ENCODE data around the gene FILIP1L.

FILIP1L gene

DNA sequence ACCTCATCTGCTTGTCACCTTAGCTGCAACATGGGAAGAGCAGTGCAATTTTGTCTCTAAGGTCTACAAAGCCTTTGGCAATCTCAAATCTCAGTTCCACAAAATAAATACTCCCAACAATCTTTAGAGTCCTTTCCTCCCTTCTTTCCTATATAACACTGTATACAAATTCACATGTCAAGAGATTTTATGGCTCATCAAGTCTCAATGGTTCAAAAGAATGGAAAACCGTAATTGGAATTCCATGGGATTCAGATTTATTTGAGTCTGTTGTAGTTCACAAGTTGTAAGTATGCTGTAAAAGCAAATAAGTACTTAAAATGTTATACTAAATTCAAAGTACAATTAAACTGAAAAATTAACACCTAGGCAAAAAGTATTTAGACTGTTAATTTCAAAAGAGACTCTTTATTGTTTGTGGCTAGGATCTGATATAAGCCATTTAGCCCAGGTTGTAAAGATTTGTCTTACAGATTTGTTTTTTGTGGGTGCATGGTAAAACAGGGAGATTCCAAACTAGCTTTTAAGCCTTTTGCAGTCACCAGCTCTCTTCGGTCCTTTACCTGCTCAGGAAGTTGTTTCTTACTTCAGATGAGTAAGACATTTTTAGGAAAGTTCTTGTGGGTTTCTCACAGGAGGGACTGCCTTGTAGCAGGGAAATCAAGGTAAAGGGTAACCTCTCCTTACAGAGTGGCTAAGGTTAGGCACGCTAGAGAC, 246.5 kb downstream of the FILIP1L start:
- TF ChIP-seq, protein P1, sequence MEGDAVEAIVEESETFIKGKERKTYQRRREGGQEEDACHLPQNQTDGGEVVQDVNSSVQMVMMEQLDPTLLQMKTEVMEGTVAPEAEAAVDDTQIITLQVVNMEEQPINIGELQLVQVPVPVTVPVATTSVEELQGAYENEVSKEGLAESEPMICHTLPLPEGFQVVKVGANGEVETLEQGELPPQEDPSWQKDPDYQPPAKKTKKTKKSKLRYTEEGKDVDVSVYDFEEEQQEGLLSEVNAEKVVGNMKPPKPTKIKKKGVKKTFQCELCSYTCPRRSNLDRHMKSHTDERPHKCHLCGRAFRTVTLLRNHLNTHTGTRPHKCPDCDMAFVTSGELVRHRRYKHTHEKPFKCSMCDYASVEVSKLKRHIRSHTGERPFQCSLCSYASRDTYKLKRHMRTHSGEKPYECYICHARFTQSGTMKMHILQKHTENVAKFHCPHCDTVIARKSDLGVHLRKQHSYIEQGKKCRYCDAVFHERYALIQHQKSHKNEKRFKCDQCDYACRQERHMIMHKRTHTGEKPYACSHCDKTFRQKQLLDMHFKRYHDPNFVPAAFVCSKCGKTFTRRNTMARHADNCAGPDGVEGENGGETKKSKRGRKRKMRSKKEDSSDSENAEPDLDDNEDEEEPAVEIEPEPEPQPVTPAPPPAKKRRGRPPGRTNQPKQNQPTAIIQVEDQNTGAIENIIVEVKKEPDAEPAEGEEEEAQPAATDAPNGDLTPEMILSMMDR (IDR thresholded peaks at IDR 0.05; ENCODE audit: low read depth, low read length), result no peak
- H3K9me3 ChIP-seq, result no peaks in the 10 kb centered on the region
- DNase-seq, result no peak
- no peaks in the 10 kb centered on the region for H3K27me3 ChIP-seq
- H3K4me3 ChIP-seq (ENCODE audit: low read depth, low read length), result no peak overlapping the region
- no peaks in the 10 kb centered on the region; the same call in 1 of the 2 replicates for H3K36me3 ChIP-seq
- H3K4me1 ChIP-seq, result peaks cover 14% of the 10 kb centered on the region

DNA sequence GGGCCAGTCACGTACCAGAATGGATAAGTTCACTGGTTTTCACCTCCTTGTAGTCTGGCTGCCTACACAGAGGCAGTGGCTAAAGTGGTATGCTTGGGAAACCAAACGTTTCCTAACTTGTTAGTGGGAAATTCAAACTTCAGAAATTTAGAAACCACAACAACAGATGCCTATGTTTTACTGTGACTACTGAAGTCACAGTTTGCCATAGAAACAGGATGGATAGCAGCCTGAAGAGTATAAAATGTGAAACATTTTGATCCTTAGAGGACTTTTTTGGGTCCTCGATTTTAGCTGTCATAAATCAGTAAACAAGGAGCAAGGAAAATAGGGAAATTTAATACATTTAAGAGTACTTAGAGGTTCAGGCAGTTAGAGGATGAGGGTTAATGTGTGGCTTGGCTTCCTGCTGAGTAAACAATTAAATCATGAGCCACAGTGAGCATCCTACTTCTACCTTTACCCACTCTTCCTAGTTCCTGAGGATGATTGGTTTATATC, 248.0 kb downstream of the FILIP1L start:
- Histone ChIP-seq H3K9me3 (no peaks in the 10 kb centered on the region), H3K4me1 (peaks cover 14% of the 10 kb centered on the region; the same call in 1 of the 2 replicates), H3K36me3 (no peaks in the 10 kb centered on the region; the same call in 1 of the 2 replicates), H3K4me3 (ENCODE audit: low read depth, low read length) (no peak overlapping the region), H3K27me3 (no peaks in the 10 kb centered on the region)
- no peak for DNase-seq
- TF ChIP-seq, protein P1 (IDR thresholded peaks at IDR 0.05; ENCODE audit: low read depth, low read length), result no peak

DNA sequence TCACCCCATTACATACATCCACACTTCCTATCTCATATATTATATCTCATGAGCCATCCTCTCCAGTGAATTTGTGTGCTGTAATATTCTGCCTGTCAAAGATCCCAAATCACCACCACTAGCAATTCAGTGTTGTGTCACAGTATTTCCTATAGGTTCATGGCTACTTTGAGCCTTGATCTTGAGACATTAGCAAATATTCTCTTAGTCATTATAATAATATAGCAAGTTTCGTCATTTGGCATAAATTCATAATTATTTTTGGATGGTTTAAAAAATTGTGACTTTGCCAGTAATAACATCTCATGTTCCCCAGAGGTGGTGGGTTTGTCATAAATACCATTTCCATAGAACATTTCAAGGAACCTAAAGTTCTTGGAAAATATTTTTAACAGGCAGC, 249.0 kb downstream of the FILIP1L start:
- TF ChIP-seq, protein P1 (IDR thresholded peaks at IDR 0.05; ENCODE audit: low read depth, low read length), result no peak
- no peak overlapping the region for H3K4me3 ChIP-seq (ENCODE audit: low read depth, low read length)
- no peaks in the 10 kb centered on the region for H3K9me3 ChIP-seq
- no peak for DNase-seq
- H3K4me1 ChIP-seq, result peaks cover 14% of the 10 kb centered on the region; the same call in 1 of the 2 replicates
- no peaks in the 10 kb centered on the region for H3K27me3 ChIP-seq
- no peaks in the 10 kb centered on the region; the same call in 1 of the 2 replicates for H3K36me3 ChIP-seq

DNA sequence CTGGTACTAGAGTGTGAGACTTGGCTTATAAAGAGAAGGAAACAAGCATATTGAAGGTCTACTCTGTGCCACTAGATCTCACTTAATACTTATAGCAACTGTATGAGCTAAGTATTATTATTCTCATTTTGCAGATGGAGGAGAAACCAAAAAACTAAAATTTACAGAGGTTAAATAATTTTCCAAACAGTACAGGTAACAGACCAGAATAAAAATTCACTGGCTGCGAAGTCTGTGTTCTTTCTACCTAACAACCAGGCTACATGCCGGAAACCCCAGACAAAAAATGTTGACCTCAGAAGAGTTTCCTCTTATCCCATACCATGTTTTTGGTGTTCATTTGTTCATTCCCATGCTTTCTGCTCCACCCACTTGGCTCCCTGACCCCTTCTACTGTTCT, 250.0 kb downstream of the FILIP1L start:
- no peak overlapping the region for H3K4me3 ChIP-seq (ENCODE audit: low read depth, low read length)
- H3K9me3 ChIP-seq, result no peaks in the 10 kb centered on the region
- no peak for DNase-seq
- H3K27me3 ChIP-seq, result no peaks in the 10 kb centered on the region
- no peaks in the 10 kb centered on the region; the same call in 1 of the 2 replicates for H3K36me3 ChIP-seq
- TF ChIP-seq, protein P1 (IDR thresholded peaks at IDR 0.05; ENCODE audit: low read depth, low read length), result no peak
- peaks cover 13% of the 10 kb centered on the region; the same call in 1 of the 2 replicates for H3K4me1 ChIP-seq

DNA sequence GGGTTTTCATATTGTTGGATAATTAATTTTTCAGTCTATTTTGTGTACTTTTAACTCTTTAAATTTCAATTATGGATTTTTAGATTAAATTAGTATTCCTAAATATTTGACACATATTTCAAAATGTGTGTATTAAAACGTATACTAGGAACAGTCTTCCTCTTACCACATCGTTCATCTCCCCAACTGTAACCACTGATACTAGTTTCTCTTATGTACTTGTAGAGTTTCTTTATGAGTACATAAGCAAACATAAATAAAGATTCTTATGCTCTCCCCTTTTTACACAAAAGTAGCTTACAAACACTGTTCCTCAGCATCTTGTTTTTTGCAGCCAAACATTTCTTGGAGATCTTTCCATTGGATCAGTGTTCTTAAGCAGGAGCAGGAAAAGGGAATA, 250.7 kb downstream of the FILIP1L start:
- no peak for DNase-seq
- TF ChIP-seq, protein P1 (IDR thresholded peaks at IDR 0.05; ENCODE audit: low read depth, low read length), result no peak
- Histone ChIP-seq H3K9me3 (no peaks in the 10 kb centered on the region), H3K27me3 (no peaks in the 10 kb centered on the region), H3K36me3 (no peaks in the 10 kb centered on the region; the same call in 1 of the 2 replicates), H3K4me3 (ENCODE audit: low read depth, low read length) (no peak overlapping the region), H3K4me1 (peaks cover 8% of the 10 kb centered on the region; the same call in 1 of the 2 replicates)

DNA sequence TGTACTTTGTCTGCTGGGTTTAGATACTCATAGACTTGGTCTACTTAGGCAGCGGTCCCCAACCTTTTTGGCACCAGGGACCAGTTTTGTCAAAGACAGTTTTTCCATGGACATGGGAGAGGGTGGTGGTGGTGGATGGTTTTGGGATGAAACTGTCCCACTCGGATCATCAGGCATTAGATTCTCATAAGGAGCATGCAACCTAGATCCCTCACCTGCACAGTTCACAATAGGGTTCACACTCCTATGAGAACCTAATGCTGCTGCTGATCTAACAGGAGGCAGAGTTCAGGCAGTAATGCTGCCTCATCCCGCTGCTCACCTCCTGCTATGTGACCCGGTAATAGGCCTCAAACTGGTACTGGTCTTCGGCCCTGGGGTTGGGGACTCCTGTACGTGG, 251.3 kb downstream of the FILIP1L start:
- no peak overlapping the region for H3K4me3 ChIP-seq (ENCODE audit: low read depth, low read length)
- H3K27me3 ChIP-seq, result no peaks in the 10 kb centered on the region
- no peaks in the 10 kb centered on the region for H3K36me3 ChIP-seq
- TF ChIP-seq, protein P1 (IDR thresholded peaks at IDR 0.05; ENCODE audit: low read depth, low read length), result no peak
- peaks cover 4% of the 10 kb centered on the region; the same call in 1 of the 2 replicates for H3K4me1 ChIP-seq
- no peak for DNase-seq
- no peaks in the 10 kb centered on the region for H3K9me3 ChIP-seq

All from BE2C (cell line).